HG02840 (cell line): ENCODE data around the gene PKP4.

ENCODE experiments used
- ATAC-seq: cut with Tn5 transposase; IDR thresholded peaks from one replicate; pipeline ENCODE4 v1.9.1; 2021; ENCODE audit warnings: mild to moderate bottlenecking, moderate library complexity, moderate number of reproducible peaks; ENCODE audit not compliant: unreplicated experiment, low FRiP score

The PKP4 gene

DNA sequence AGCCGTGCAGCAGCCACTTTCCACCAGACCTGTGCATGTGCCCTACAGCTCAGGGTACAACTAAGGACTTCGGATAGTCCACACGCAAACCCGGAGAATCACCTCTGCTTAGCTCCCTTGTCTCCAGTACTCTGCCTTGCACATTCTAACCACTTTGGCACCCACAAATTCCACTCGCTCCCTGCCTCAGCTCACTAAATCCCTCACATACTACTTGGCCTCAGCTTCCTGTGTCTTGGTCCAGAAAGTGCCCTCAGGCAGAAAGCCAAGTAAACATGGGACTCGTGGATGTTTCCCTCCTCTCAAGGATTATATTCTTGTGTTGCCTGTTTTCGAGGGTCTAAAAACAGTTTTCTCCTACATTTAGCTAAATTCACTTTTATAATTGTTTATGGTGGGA is 180.6 kb downstream of the PKP4 start:
- ATAC-seq: no peak

GRCh38 chr2:158644139-158644538 is 187.4 kb downstream of the PKP4 start:
- no peak for ATAC-seq

DNA sequence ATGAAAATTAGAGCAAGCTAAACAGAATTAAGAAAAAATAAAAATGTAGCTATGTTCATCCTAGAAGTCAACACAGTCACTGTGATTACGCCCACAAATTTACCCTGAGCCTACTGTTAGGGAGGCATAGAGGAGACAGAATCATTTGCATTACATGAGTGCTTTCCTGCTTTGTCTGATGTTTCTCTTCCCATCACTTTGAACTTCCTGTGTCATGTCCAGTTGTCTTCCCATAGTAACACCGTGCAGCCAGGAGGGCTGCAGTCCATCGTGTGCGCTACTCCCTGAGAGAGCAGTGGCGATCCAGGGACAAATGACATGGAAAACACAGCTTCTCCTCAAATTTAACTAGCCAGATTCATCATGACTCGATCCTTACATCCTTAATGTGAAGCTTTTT is 188.5 kb downstream of the PKP4 start:
- no peak for ATAC-seq

- ATAC-seq: no peak
Observed at GRCh38 chr2:158647436-158648231, 190.9 kb downstream of the PKP4 start.

- ATAC-seq: no peak
Observed at GRCh38 chr2:158649846-158650245, 193.1 kb downstream of the PKP4 start.

DNA sequence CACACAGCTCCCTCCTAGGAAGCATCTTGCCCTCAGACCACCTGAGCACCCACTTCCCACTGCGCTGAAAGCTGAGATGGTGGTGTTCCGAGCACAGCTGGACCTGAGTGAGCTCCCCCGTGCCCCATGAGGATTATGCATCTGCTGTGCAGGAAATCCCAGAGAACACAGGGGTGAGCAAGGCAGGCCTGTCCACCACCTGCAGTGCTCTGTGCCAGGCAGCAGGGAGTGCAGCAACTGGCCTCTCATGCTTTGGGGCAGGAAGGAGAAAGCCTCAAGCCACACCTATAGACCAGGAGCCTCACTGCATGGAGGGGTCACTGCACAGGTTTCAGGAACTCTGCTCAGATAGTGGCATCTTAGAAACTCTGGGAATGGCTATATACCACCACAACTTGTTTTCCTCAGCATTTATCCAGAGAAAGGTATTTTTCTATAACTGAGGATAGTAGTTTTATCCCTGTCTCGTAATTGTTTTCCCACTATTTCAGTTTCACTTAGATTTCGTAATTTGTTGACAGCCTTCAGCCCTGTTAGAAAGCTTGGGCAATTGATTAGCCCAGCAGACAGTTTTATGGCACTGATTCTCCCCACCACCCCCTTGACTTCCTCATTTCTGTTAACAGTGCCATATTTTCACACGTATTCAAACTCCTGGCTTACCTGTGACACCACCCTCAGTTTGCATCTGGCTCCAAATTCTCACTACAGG is 194.1 kb downstream of the PKP4 start:
- ATAC-seq: no peak

DNA sequence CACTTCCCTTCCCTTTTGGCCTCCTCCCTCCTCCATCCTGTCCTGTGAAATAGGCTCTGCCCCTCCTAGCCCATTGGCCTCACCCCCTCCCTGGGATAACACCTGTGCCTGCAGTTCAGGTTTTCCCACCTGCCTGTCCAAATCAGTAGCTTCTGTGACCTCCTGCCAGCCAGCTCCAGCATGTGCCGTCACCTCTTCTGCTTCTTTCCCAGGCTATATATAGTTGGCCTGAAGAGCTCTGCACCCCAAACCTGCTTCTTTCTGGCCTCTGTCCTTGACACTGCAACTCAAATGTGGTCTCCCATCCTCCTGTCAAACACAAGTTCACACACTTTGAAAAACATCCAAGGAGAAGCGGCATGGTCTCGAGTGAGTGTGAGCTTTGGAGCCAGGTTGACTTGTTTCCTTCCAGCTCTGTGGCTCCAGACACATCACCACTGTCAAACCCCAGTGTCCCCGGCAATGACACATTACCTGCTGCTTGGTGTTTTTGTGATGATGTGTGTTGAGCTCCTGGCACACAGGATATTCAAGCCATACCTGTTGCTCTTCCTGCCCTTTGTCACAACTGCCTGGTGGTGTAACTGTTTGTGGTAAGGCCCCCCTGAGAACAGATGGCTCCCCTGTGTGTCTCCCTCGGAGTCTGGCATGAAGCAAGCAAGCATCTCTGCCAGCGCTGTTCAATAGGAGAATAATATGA is 194.8 kb downstream of the PKP4 start:
- ATAC-seq: no peak

GRCh38 chr2:158655628-158656027 is 198.9 kb downstream of the PKP4 start:
- no peak for ATAC-seq

DNA sequence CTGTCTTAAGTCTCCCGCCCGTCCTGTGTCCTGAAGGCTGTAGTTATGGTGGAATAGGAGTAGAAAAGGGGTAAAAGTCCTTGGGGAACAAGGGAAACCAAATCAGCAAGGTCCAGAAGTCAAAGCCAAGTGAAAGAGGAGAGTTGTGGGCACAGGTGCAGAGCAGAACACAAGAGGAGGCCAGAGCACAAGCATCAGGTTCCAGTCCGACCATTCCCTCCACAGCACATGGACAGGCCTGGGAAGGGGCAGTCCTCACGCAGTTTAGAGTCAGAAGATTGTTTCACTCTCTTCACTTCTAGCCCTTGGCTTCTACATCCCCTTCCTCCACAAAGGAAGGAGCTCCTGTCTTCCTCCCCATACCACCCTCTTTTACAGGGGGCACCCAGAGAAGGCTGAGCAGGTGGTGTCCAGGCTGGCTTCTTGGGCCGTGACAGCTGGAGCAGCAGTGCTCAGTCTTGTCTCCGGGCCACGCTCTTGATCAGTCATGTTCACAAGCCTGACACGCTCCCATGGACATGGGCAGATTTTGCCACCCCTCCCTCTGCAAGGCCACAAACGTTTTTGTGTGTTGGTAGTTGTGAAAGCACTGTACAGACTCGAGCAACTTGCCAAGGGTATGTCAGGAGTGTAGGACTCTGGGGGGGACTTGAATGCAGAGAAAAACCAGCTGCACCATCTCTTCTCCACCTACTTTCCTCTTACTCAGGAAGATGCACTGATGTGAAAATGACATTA is 199.9 kb downstream of the PKP4 start:
- no peak for ATAC-seq

- ATAC-seq: no peak
Observed at GRCh38 chr2:158658396-158658795, 201.6 kb downstream of the PKP4 start.

DNA sequence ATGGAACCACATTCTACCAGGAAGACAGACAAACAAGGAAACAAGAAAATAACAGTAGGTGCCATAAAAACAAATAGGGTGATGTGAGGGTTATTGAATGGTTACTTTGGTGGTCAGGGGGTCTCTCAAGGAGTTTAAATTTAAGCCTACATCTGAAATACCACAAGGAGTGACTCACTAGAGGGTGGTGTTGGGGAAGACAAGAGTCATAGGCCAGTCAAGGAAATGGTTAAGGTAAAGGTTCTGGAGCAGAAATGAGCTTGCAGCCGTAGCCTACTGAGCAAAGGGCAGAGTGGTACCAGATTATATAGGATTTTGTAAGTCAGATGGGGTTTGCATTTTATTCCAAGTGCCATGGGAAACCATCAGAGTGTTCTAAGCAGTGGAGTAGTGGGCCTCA is 202.7 kb downstream of the PKP4 start:
- ATAC-seq: no peak

DNA sequence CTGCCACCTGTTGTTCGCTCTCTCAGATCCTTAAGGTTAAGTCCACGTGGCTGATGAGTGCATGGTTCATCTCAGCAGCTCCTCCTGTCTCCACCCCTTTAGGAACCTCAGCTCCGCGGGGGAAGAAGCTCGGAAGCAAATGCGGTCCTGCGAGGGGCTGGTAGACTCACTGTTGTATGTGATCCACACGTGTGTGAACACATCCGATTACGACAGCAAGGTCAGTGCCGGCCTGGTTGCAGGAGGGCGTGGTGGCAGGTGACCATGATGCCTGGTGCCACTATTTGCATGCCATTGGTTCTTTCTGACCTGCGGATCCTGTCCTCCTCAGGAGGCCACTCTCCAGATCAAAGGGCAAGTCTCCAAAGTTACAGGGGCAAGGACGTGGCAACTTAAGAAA is 204.5 kb downstream of the PKP4 start:
- no peak for ATAC-seq

- no peak for ATAC-seq
Observed at GRCh38 chr2:158662421-158662820, 205.7 kb downstream of the PKP4 start.

- no peak for ATAC-seq
Observed at GRCh38 chr2:158663796-158664195, 207.0 kb downstream of the PKP4 start.

GRCh38 chr2:158664987-158665386 is 208.2 kb downstream of the PKP4 start:
- no peak for ATAC-seq

GRCh38 chr2:158665536-158666302 is 209.0 kb downstream of the PKP4 start:
- ATAC-seq: no peak

DNA sequence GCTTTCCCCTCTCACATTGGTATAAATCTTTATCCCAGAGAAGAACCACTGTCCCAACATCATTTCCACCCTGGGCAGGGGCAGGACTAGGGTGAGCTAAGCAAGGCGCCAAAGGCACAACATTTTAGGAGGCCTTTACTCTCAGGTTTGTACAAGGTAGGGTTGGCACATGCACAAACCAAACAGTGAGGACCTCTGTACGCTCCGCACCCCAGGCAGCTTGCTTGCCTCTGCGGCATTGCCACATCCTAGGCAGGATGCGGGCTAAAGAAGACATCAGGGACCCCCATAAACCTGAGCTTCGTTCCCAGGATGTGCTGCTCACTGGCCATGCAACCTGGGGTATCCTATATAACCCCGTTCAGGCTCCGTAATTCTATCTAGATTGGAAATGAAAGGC is 210.2 kb downstream of the PKP4 start:
- ATAC-seq: no peak

DNA sequence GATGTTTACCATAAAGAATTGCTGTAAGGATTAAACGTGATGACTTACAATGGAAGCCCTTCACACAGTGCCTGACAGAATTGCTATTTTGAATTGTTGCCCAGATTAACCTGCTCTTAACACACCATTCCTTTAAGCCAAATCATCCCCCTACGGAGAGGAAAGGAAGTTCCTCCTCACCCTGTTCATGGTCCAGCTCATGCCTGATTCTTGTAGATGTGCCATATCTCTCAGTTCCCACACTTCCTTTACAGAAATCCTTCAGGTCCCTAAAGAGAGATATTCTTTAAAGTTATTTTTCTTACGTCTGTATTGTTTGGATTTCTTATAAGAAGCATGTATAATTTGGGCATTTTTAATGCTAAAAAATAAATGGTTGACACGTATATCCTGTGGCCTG is 210.8 kb downstream of the PKP4 start:
- ATAC-seq: no peak

GRCh38 chr2:158668001-158668765 is 211.4 kb downstream of the PKP4 start:
- ATAC-seq: no peak
